ENCODE measurements around the gene ZNF514.

The ZNF514 gene

DNA sequence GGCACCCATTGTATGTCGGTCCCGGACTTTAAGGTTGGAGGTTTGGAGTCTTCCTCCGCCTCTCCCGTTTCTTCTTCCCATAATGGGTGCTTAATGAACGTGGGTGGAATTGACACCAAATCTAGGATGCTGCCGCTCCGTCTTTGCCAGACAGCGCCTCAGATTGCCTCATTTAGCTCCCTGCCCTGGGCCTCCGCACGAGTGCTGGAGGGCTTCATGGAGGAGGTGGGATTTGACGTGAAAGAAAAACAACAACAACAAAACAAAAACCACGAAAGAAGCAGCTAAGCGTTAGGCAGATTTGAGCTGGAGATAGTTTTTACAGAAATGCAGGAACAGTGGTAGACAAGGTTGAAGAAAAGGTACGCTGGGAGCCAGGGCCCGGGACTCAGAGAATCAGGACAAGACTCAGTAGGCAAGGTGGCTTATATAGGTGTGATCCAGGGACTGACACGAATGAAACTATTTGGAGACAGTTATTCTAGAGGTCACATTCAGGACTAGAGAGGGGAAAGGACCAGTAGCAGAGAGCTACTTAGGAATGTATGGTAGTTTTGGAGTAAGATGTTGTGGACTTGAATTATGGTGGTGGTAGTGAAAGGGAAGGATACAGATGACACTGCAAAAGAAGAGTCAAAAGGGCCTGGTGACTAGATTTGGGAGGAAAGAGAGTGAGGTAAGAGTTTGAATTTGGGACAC lies 6.6 kb upstream of the ZNF514 start:
- Histone ChIP-seq H3K9me3 (ENCODE audit: control insufficient read depth, insufficient read depth, low read length) (no peaks in the 10 kb centered on the region), H3K36me3 (ENCODE audit: insufficient read depth, low read length) (no peaks in the 10 kb centered on the region), H3K9ac (ENCODE audit: low read depth, low read length) (peak overlapping the region; percentile 89), H3K4me1 (ENCODE audit: insufficient read depth, low read length) (no peaks in the 10 kb centered on the region)

DNA sequence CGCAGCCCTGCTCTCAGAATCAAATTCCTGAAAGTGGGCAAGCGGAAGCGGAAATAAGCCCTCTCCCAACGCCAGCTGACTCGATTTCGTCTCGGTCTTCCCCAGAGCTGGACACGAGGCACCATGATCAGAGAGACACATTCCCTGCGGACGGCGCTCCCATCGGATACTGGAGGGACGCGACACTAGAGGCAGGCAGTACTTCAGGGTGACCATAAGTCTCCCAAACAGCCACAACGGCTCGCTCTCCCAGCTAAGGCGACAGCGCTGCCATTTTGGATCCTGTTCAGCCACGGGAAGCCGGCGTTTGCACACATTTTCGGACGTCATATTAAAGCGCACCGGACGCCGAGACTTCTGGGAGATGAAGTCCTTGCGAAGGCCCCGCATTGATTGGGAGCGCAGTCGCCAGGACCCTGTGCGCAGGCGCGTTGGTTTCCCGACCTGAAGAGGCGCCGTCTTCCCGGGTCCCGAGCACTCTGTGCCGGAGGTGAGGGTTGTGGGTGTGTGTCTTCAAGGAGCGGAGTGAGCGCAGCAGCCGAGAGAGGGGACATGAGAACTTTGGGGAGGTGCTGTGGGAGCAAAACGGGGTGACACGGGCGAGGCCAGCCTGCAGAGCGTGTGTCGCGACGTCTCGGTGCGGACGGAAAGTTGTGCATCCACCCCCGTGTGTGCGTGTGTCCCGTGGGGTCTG lies 5.9 kb upstream of the ZNF514 start, which contains the start of gene ZNF2:
Gene ZNF2 (plus strand): TSS at position 439 of the 694 bp plus-strand sequence. CDS start 10,418 bp downstream, outside the sequence.
- Histone ChIP-seq H3K9ac (ENCODE audit: low read depth, low read length) (peak within 1 kb of the TSS; percentile 89), H3K4me1 (ENCODE audit: insufficient read depth, low read length) (no peaks in the 10 kb centered on the region), H3K36me3 (ENCODE audit: insufficient read depth, low read length) (no peaks in the 10 kb centered on the region), H3K9me3 (ENCODE audit: control insufficient read depth, insufficient read depth, low read length) (no peaks in the 10 kb centered on the region)

DNA sequence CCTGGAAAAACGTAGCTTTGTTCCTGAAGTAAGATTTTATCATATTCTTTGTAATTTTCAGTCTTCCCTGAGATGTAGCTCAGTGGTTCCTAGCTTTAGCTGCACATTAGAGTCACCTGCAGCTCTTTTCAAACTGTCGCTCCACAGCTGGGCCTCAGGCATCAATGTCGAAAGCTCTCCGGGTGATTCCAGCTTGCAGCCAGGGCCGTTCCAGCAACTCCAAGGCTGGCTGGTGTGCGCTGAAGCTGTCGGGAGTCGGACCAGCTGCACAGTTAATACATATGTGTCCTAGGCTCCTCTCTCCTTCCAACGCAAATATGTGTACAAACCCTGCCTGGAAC lies 5.4 kb upstream of the ZNF514 start:
- Histone ChIP-seq H3K9ac (ENCODE audit: low read depth, low read length) (peak overlapping the region; percentile 89), H3K4me1 (ENCODE audit: insufficient read depth, low read length) (no peaks in the 10 kb centered on the region), H3K9me3 (ENCODE audit: control insufficient read depth, insufficient read depth, low read length) (no peaks in the 10 kb centered on the region), H3K36me3 (ENCODE audit: insufficient read depth, low read length) (no peaks in the 10 kb centered on the region)

DNA sequence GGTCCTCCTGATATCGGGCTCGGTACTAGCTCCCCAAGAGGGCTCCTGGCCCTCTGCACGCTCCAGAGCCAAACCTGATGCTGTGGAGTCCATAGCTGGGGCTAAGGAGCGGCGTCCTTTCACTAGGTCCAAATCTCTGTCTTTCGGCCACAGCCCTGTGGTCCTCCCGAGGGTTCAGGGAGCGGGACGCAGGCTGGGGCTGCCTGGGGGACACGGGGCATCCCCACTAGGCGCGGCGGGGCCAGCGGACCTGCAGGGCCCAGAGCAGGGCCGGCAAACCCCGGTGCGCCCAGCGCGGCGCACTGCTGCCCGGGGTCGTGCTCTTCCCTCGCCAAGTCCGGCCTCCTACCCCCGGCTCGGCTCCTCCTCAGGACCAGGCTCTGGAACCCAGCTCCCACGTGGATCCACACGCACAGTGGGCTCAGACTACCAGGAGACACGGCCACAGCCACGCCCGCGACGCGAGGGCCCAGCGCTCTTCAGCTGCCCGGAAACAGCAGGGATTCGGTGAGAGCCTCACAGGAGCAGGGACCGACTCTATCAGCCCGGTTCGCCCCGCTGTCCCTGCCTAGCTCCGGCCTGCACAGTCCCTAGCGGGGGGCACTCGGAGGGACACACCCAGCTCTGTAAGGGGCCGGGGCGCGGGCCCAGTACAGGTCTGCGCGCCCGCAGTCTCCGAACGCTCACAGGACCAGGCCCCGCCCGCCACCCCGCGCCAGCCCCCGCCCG lies 593 bp downstream of the ZNF514 start:
- Histone ChIP-seq H3K9me3 (ENCODE audit: control insufficient read depth, insufficient read depth, low read length) (peaks cover 4% of the 10 kb centered on the region; the same call in 1 of the 2 replicates), H3K9ac (ENCODE audit: low read depth, low read length) (peak overlapping the region; percentile 83), H3K4me1 (ENCODE audit: insufficient read depth, low read length) (no peaks in the 10 kb centered on the region; the same call in 1 of the 2 replicates), H3K36me3 (ENCODE audit: insufficient read depth, low read length) (peaks cover 14% of the 10 kb centered on the region)

DNA sequence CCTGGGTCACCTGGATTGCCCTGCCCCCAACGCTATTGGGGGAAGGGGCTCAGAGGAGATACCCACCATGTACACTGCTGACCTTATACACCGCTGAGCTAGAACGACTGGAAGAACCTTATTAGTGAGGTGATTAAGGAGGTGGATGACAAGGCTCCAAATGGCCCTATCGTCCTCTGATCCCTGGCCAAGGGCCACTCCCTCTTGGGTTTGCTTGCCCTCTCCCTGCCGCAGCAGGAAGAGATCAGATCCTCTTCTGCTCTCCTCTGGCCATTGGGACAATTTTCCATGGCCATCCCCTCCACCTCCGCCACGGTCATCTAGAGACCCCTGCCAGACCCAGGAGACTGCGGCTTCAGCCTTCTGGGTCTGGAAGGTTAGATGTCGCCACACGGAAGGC lies 1.2 kb downstream of the ZNF514 start:
- peaks cover 17% of the 10 kb centered on the region for H3K36me3 ChIP-seq (ENCODE audit: insufficient read depth, low read length)
- H3K9ac ChIP-seq (ENCODE audit: low read depth, low read length) = peak overlapping the region; percentile 83; the same call in 1 of the 2 replicates
- H3K9me3 ChIP-seq (ENCODE audit: control insufficient read depth, insufficient read depth, low read length) = peaks cover 7% of the 10 kb centered on the region
- H3K4me1 ChIP-seq (ENCODE audit: insufficient read depth, low read length) = no peaks in the 10 kb centered on the region; the same call in 1 of the 2 replicates

DNA sequence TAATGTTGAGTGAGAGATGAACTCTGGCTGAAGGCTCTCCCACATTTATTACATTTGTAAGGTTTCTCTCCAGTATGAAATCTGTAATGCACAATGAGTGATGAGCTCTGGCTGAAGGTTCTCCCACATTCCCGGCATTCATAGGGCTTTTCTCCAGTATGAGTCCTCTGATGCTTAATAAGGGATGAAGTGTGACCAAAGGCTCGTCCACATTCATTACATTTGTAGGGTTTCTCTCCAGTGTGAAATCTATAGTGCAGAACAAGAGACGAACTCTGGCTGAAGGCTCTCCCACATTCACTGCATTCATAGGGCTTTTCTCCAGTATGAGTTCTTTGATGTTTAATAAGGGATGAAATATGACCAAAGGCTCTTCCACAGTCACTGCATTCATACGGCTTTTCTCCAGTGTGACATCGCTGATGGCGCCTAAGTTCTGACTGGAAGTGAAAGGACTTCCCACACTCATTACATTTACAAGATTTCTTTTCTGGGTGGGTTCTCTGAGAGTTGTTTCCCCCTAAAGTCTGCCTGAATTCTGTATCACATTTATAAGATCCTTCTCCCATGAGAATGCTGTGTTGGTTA lies 10.2 kb downstream of the ZNF514 start:
- Histone ChIP-seq H3K9me3 (ENCODE audit: control insufficient read depth, insufficient read depth, low read length) (peaks cover 54% of the 10 kb centered on the region), H3K9ac (ENCODE audit: low read depth, low read length) (no peak overlapping the region), H3K4me1 (ENCODE audit: insufficient read depth, low read length) (no peaks in the 10 kb centered on the region), H3K36me3 (ENCODE audit: insufficient read depth, low read length) (peaks cover 35% of the 10 kb centered on the region)

DNA sequence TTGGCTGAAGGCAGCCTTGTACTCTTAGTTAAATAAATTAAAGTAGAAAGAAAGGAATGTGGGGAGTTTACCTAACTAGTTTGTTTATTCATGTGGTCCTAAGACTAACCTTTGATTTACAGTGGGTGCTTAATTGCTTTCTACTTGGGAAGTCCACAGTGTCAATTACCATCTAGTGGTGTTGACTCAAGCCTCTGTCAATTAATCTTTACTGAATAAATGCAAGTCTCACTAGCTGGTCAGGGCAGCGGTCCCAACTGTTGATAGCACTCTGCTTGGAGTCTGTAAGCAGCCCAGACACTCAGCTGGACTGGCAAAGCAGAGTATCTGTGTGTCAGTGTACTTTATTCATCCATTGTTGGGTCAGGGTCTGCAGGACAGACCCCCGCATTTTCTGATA lies 15.8 kb downstream of the ZNF514 start:
- no peaks in the 10 kb centered on the region for H3K4me1 ChIP-seq (ENCODE audit: insufficient read depth, low read length)
- H3K9ac ChIP-seq (ENCODE audit: low read depth, low read length) = no peak overlapping the region
- peaks cover 4% of the 10 kb centered on the region for H3K36me3 ChIP-seq (ENCODE audit: insufficient read depth, low read length)
- peaks cover 44% of the 10 kb centered on the region for H3K9me3 ChIP-seq (ENCODE audit: control insufficient read depth, insufficient read depth, low read length)

DNA sequence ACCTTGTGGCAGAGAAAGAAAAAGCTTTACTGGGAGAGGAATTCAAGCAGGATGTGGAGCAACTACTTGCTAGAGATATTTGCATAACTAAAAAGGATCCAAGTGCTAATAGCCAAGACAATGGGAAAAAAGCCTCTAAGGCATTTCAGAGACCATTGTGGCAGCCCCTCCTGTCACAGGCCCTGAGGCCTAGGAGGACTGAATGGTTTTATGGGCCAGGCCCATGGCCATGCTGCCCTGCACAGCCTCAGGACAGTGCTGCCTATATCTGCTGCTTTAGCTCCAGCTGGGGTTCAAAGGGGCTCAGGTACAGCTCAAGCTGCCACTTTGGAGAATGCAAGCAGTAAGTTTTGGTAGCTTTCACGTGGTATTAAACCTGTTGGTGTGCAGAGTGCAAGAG lies 20.9 kb downstream of the ZNF514 start:
- Histone ChIP-seq H3K36me3 (ENCODE audit: insufficient read depth, low read length) (no peaks in the 10 kb centered on the region), H3K9ac (ENCODE audit: low read depth, low read length) (no peak overlapping the region), H3K4me1 (ENCODE audit: insufficient read depth, low read length) (no peaks in the 10 kb centered on the region), H3K9me3 (ENCODE audit: control insufficient read depth, insufficient read depth, low read length) (peaks cover 23% of the 10 kb centered on the region)

DNA sequence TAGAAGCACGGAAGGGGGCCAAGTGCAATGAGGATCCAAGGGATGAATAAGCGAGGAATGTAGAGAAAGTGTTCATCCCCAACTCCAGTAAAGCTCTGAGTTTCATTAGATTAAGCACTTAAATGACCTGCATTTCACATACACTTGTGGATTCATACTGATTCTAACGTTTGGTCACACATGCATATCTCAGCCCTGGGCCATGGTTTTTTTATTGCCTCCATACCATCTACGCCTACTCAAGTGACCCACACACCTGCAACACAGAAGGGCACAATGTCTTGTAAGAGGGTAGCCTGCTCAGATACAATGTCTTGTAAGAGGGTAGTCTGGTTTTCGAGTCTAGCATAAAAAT lies 37.5 kb downstream of the ZNF514 start:
- Histone ChIP-seq H3K4me1 (ENCODE audit: insufficient read depth, low read length) (no peaks in the 10 kb centered on the region), H3K9me3 (ENCODE audit: control insufficient read depth, insufficient read depth, low read length) (no peaks in the 10 kb centered on the region), H3K36me3 (ENCODE audit: insufficient read depth, low read length) (no peaks in the 10 kb centered on the region), H3K9ac (ENCODE audit: low read depth, low read length) (peak overlapping the region; percentile 90)

DNA sequence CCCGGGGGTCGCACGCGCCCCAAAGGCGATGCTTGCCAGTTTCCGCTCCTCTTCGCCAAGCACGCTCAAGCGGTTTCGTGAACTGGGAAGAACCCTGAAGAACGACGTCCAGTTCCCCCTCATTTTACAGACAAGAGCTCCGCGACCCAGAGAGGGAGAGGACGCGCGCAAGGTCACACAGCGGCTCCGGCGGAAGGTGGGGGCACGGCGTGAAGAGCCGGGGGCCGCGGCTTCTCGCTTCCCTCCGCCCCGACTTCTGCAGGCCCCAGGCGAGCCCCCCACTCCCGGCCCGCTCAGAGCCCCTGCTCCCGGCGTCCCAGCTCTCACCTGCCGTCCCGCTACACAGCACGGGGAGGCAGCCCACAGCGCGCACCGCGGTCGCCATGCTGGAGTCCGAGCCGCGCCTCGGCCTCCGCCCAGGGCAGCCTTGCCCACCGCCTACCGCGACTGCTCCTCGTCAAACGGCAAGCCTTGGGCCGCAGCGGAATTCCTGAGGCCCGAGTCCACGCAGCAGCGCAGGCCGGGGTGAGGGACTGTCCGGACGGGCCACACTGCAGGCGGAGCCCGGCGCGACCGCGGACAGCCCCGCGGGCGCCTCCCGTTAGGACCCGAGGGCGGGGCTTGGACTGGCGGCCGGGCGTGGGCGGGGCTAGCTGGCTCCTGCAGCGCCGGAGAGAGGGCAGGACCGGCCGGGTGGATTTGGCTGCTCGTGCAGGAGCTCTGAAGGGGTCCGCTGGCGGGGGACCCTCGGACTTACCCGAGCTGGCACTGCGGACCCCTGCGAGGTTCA lies 38.0 kb downstream of the ZNF514 start, which contains the start of gene MRPS5:
Gene MRPS5 (minus strand): TSS at position 402 of the 790 bp plus-strand sequence. CDS start 17 bp downstream, at position 385.
- Histone ChIP-seq H3K4me1 (ENCODE audit: insufficient read depth, low read length) (no peaks in the 10 kb centered on the region), H3K36me3 (ENCODE audit: insufficient read depth, low read length) (no peaks in the 10 kb centered on the region), H3K9ac (ENCODE audit: low read depth, low read length) (peak within 1 kb of the TSS; percentile 90), H3K9me3 (ENCODE audit: control insufficient read depth, insufficient read depth, low read length) (no peaks in the 10 kb centered on the region)

DNA sequence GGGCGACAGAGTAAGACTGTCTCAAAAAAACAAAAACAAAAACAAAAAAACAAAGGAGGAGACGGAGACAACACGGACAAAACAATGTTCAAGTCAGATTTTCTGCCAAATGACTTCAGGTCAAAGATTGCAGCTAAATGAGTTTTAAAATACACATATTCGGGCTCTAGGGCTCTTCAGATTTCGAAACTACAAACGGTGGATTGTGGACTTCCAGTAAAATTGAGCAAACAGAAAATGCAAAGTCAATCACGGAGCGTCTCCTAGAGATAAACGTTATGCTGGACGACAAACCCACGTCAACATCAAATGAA lies 38.6 kb downstream of the ZNF514 start:
- Histone ChIP-seq H3K4me1 (ENCODE audit: insufficient read depth, low read length) (no peaks in the 10 kb centered on the region), H3K9ac (ENCODE audit: low read depth, low read length) (peak overlapping the region; percentile 90), H3K36me3 (ENCODE audit: insufficient read depth, low read length) (no peaks in the 10 kb centered on the region), H3K9me3 (ENCODE audit: control insufficient read depth, insufficient read depth, low read length) (no peaks in the 10 kb centered on the region)

DNA sequence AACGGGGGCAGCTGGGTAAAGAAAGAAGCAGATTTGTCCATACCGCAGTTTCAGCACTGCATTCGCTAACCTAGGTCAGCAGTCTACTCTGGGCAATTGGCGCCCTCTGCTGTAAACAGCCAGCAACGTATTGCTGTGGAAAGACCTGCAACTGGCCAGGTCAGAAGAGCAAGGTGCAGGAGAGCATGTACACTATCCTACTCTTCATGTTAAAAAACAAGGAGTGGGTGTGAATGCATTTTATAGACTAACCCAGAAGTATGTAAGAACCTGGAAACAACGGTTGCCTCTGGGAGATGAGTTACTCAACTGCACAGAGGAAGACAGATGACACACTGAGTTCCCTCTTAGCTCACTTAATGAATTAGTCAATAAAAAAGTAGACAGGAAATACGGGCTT lies 44.2 kb downstream of the ZNF514 start:
- no peaks in the 10 kb centered on the region for H3K9me3 ChIP-seq (ENCODE audit: control insufficient read depth, insufficient read depth, low read length)
- H3K36me3 ChIP-seq (ENCODE audit: insufficient read depth, low read length) = peaks cover 10% of the 10 kb centered on the region
- H3K4me1 ChIP-seq (ENCODE audit: insufficient read depth, low read length) = no peaks in the 10 kb centered on the region
- no peak overlapping the region for H3K9ac ChIP-seq (ENCODE audit: low read depth, low read length)

DNA sequence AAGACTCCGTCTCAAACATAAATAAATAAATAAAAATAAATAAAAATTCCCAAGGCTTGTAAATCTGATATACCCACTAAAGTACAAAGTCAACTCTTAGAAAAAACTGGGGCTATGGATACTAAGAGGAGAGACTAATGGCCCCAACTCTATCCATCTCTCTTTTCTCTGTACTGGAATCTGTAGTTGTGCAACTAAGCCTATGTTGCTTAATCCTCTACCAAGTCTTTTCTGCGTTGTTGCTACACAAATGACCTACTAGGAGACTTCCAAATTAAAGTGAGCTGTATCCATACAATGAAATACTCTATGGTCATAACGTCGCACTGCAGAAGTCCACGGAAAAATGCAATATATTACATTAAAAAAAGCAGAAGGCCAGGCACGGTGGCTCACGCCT lies 46.2 kb downstream of the ZNF514 start:
- Histone ChIP-seq H3K9me3 (ENCODE audit: control insufficient read depth, insufficient read depth, low read length) (no peaks in the 10 kb centered on the region), H3K9ac (ENCODE audit: low read depth, low read length) (no peak overlapping the region), H3K4me1 (ENCODE audit: insufficient read depth, low read length) (no peaks in the 10 kb centered on the region), H3K36me3 (ENCODE audit: insufficient read depth, low read length) (peaks cover 22% of the 10 kb centered on the region)

DNA sequence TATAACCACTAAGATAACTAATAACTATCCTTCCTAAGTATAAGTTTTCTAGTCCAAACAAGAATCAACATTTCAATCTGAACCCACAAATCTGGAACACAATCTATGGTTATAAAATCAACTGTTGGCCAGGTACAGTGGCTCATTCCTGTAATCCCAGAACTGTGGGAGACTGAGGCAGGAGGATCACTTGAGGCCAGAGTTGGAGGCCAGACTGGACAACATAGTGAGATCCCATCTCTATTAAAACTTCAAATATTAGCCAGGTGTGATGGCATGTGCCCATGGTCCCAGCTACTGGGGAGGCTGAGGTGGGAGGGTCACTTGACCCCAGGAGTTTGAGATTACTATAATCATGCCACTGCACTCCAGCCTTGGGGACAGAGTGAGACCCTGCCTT lies 49.3 kb downstream of the ZNF514 start:
- Histone ChIP-seq H3K9ac (ENCODE audit: low read depth, low read length) (no peak overlapping the region), H3K9me3 (ENCODE audit: control insufficient read depth, insufficient read depth, low read length) (no peaks in the 10 kb centered on the region), H3K36me3 (ENCODE audit: insufficient read depth, low read length) (peaks cover 35% of the 10 kb centered on the region), H3K4me1 (ENCODE audit: insufficient read depth, low read length) (no peaks in the 10 kb centered on the region)

Measured in ES-I3 (cell line).